ENCODE data around the gene FTCD.

The FTCD gene

GRCh38 chr21:46093668-46094400 lies 61.5 kb downstream of the FTCD start:
- DNase-seq (ENCODE audit: low read depth in 3 of 3, low spot score in 1 of 3) = no peak

DNA sequence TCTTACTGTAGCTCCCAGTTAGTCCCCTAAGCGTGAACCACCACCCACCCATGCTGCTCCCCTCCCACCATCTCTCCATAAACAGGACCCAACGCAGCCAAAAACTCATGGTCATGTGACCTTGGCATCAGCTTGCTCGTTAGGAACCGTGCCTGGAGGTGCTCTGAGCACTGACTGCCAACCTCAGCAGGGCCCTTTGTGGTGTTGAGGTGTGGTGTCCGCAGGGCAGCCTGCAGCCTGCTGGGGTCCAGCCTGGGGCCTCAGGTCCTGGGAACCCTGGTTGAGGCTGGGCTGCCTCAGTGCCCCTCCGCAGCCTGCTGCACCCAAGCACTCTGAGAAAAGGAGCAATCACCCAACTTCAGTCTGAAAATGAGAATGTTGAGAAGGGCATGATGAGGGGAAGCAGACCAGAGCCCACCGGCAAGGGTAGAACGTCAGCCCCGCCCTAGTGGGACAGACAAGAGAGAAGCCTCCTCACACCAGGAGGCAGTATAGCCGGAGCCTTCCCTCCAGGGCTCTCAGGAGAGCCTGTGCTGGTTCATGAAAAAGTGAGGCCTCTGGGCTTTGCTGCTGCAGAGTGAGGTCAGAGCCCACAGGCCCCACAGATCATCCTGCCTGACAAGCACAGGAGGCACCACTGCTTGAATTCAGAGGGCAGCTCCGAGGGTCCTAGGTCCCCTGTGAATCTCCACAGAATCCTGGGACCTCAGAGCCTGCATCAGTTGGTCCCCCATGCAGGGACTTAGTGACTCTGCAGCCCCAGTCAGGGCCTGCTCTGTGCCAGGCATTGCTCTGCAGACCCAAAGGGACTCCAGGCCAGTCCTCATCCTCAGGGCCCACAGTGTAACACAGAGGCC lies 62.3 kb downstream of the FTCD start:
- no peak for DNase-seq (ENCODE audit: low read depth in 3 of 3, low spot score in 1 of 3)

DNA sequence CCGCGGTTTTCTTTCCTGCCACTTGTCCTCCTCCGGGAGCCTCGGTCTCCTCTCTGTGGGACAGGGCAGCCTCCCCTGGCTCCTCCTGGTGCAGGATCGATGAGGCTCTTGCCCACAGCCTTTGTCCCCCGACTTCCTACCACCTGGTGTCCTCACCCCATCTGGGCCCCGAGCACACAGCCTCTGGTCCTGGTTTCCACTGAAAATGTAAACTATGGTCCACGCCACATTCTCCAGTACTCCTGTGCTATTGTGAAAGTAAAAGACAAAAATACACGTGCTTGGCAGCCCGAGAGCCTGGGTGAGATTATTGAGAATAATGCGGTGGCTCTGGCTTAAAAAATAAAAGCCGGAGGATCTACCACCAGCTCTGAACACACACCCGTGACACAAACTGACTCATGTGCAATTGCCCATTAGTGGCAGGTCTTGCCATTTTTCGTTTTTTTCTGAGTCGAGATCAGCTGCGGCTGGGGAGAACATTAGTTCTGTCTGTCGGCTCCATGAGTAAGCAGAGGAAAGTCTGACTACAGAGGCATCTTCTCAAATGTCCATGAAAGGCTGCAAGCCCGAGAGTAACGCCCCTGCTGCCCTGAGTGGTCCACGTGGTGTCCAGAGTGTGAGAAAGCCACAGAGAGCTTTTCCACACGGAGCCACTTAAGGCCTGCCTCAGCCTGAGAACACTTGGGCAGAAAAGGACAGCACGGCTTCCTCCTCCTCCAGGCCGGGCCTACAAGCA lies 63.2 kb downstream of the FTCD start:
- DNase-seq (ENCODE audit: low read depth in 3 of 3, low spot score in 1 of 3) = no peak

- DNase-seq (ENCODE audit: low read depth in 3 of 3, low spot score in 1 of 3) = no peak
Measured at GRCh38 chr21:46091631-46092025, 63.8 kb downstream of the FTCD start.

- no peak for DNase-seq (ENCODE audit: low read depth in 3 of 3, low spot score in 1 of 3)
Measured at GRCh38 chr21:46091118-46091517, 64.3 kb downstream of the FTCD start.

- no peak for DNase-seq (ENCODE audit: low read depth in 3 of 3, low spot score in 1 of 3)
Measured at GRCh38 chr21:46089285-46089684, 66.1 kb downstream of the FTCD start.

- DNase-seq (ENCODE audit: low read depth in 3 of 3, low spot score in 1 of 3) = no peak
Measured at GRCh38 chr21:46088189-46088588, 67.2 kb downstream of the FTCD start.

- DNase-seq (ENCODE audit: low read depth in 3 of 3, low spot score in 1 of 3) = no peak
Measured at GRCh38 chr21:46087641-46088040, 67.7 kb downstream of the FTCD start.

Data from stimulated activated CD4-positive, alpha-beta T cell treated with anti-CD3 and anti-CD28 coated beads, TNF-alpha, amount 100 ng/mL, for 1 hour (primary cell).